HepG2 (cell line): ENCODE data around the gene CDC42EP4. TPM values are rescaled to one million over a fixed set of nuclear protein-coding genes. Genes with fewer than 3 reads are reported as not detected.

Source experiments
- ATF7 ChIP-seq, 2 experiments: fragments of 450-650 bp in 1 of 2; sonication (generic) in 1 of 2; formaldehyde crosslinking in 1 of 2; IDR thresholded peaks; 2 replicates each; pipeline versions ENCODE4 v1.4.0 to v1.6.1; 2016 to 2020; ENCODE audit warnings: antibody characterized with exemption in 1 of 2, mild to moderate bottlenecking in 1 of 2, missing genetic modification reagents in 1 of 2
- GATAD2A ChIP-seq: IDR thresholded peaks from 2 replicates; pipeline ENCODE4 v1.6.1; 2016
- HIVEP1 ChIP-seq: sonication (generic); formaldehyde crosslinking; IDR thresholded peaks from 2 replicates; pipeline ENCODE4 v1.4.0; 2020; ENCODE audit warnings: mild to moderate bottlenecking, missing genetic modification reagents
- HNRNPK ChIP-seq: fragments of 200-400 bp; formaldehyde crosslinking; IDR thresholded peaks from 2 replicates; pipeline ENCODE4 v1.6.1; 2018; ENCODE audit warnings: low read length, low read depth, moderate library complexity, mild to moderate bottlenecking; ENCODE audit not compliant: poor library complexity, severe bottlenecking
- HNRNPL ChIP-seq: fragments of 200-400 bp; formaldehyde crosslinking; IDR thresholded peaks from 2 replicates; pipeline ENCODE4 v1.6.1; 2017; ENCODE audit warnings: mild to moderate bottlenecking, low read depth, low read length
- KMT2A ChIP-seq: sonication (generic); formaldehyde crosslinking; IDR thresholded peaks from 2 replicates; pipeline ENCODE4 v1.4.0; 2020; ENCODE audit warnings: missing genetic modification reagents
- MBNL3 ChIP-seq: fragments of 250-450 bp; sonication (Bioruptor Pico); conservative IDR thresholded peaks from 2 replicates; pipeline ENCODE4 v1.8.0; 2022; ENCODE audit warnings: mild to moderate bottlenecking, inconsistent platforms
- NFKBIZ ChIP-seq: IDR thresholded peaks from 2 replicates; pipeline ENCODE4 v1.6.1; 2018; ENCODE audit warnings: missing genetic modification reagents, missing compliant biosample characterization
- NR2F2 ChIP-seq: IDR thresholded peaks from 2 replicates; pipeline ENCODE4 v1.6.1; 2012; ENCODE audit warnings: low read depth, inconsistent platforms, borderline replicate concordance
- TCF7L2 ChIP-seq: IDR thresholded peaks from 2 replicates; pipeline ENCODE4 v1.6.1; 2011; ENCODE audit warnings: mild to moderate bottlenecking, low read depth, low read length, moderate library complexity
- ZBTB1 ChIP-seq: sonication (generic); formaldehyde crosslinking; IDR thresholded peaks from 2 replicates; pipeline ENCODE4 v1.4.0; 2020; ENCODE audit warnings: missing genetic modification reagents, borderline replicate concordance
- ZBTB44 ChIP-seq: sonication (generic); formaldehyde crosslinking; IDR thresholded peaks from 2 replicates; pipeline ENCODE4 v1.4.0; 2020; ENCODE audit warnings: missing genetic modification reagents
- ZKSCAN1 ChIP-seq: fragments of 150-350 bp; IDR thresholded peaks from 2 replicates; pipeline ENCODE4 v1.6.1; 2014; ENCODE audit warnings: low read length
- ZNF264 ChIP-seq: sonication (generic); formaldehyde crosslinking; IDR thresholded peaks from 2 replicates; pipeline ENCODE4 v1.4.0; 2020; ENCODE audit warnings: missing genetic modification reagents
- ZNF431 ChIP-seq: sonication (generic); formaldehyde crosslinking; IDR thresholded peaks from 2 replicates; pipeline ENCODE4 v1.9.0; 2022; ENCODE audit warnings: missing genetic modification reagents, low read depth, mild to moderate bottlenecking, borderline replicate concordance
- ZNF510 ChIP-seq: sonication (generic); formaldehyde crosslinking; IDR thresholded peaks from 2 replicates; pipeline ENCODE4 v1.4.0; 2020; ENCODE audit warnings: low read depth, mild to moderate bottlenecking, missing genetic modification reagents
- ZNF574 ChIP-seq: sonication (generic); formaldehyde crosslinking; IDR thresholded peaks from 2 replicates; pipeline ENCODE4 v1.4.0; 2020; ENCODE audit warnings: missing genetic modification reagents
- ZNF703 ChIP-seq: sonication (generic); formaldehyde crosslinking; IDR thresholded peaks from 2 replicates; pipeline ENCODE4 v1.5.1; 2020; ENCODE audit warnings: missing genetic modification reagents, mild to moderate bottlenecking, moderate library complexity, borderline replicate concordance
- ZNF790 ChIP-seq: sonication (generic); formaldehyde crosslinking; IDR thresholded peaks from 2 replicates; pipeline ENCODE4 v1.8.0; 2022; ENCODE audit warnings: missing genetic modification reagents, mild to moderate bottlenecking, borderline replicate concordance
- polyA plus RNA-seq, 8 experiments: library from polyadenylated mRNA; depleted of rRNA in 3 of 8; stranded (reverse) in 7 of 8; unstranded in 1 of 8; fragments of >200 nt; fragmentation: Illumina TruSeq in 4 of 8; extraction: Trizol in 4 of 8; gene quantifications; 2 replicates each; pipeline versions ENCODE4 v1.2.1 to v1.2.3, GENCODE V29; 2011 to 2016; ENCODE audit warnings: low read depth in 4 of 8, missing spikeins in 1 of 8, mixed read lengths in 1 of 8; ENCODE audit not compliant: insufficient read depth in 1 of 8
- total RNA-seq, 5 experiments: library from RNA; depleted of rRNA; stranded (reverse); fragments of >200 nt; fragmentation: Illumina TruSeq; extraction: Trizol; gene quantifications; 2 replicates each; pipeline ENCODE4 v1.2.3, GENCODE V29; 2016; ENCODE audit warnings: low read depth in 1 of 5
- TF ChIP-seq, protein P1 (sequence below): sonication (generic); formaldehyde crosslinking; IDR thresholded peaks from 2 replicates; pipeline ENCODE4 v1.4.0; 2020; ENCODE audit warnings: mild to moderate bottlenecking, missing genetic modification reagents
- TF ChIP-seq, protein P2 (sequence below): sonication (generic); formaldehyde crosslinking; IDR thresholded peaks from 2 replicates; pipeline ENCODE4 v1.5.0; 2020; ENCODE audit warnings: missing genetic modification reagents
- TF ChIP-seq, protein P3 (sequence below): sonication (generic); formaldehyde crosslinking; IDR thresholded peaks from 2 replicates; pipeline ENCODE4 v1.8.1; 2023; ENCODE audit warnings: mild to moderate bottlenecking, inconsistent platforms, moderate library complexity, missing genetic modification reagents, borderline replicate concordance

CDC42EP4 gene
- total and polyA plus RNA-seq, 2 of the 13 experiments (the other 11 are each of a cell fraction or from before 2014, with no cell fraction given): 19.0 to 54.0 TPM

GRCh38 chr17:73288534-73289302, 23.1 kb downstream of the CDC42EP4 start (continued):
- TF ChIP-seq HIVEP1 (CRISPR knock-in tag) (peak; percentile 98), ZNF264 (CRISPR knock-in tag) (peak; percentile 96), GATAD2A (CRISPR knock-in tag) (peak; percentile 99), MBNL3 (CRISPR knock-in tag) (no peak), KMT2A (CRISPR knock-in tag) (no peak; the same call in 1 of the 2 replicates), HNRNPK (no peak), HNRNPL (peak; percentile 99), TCF7L2 (no peak), ZKSCAN1 (no peak), NR2F2 (peak; percentile 99), ZNF703 (peak; percentile 60; the same call in 1 of the 2 replicates), ZNF790 (CRISPR knock-in tag) (no peak), ATF7 (IDR thresholded peaks at IDR 0.05) (no peak), ATF7 (CRISPR knock-in tag; IDR thresholded peaks at IDR 0.05) (peak; percentile 27; the same call in 1 of the 2 replicates), NFKBIZ (CRISPR knock-in tag) (peak; percentile 57), ZBTB44 (CRISPR knock-in tag) (no peak), ZNF431 (no peak), ZBTB1 (CRISPR knock-in tag) (no peak), ZNF510 (CRISPR knock-in tag) (no peak), ZNF574 (peak; percentile 61)
- TF ChIP-seq, protein P1, sequence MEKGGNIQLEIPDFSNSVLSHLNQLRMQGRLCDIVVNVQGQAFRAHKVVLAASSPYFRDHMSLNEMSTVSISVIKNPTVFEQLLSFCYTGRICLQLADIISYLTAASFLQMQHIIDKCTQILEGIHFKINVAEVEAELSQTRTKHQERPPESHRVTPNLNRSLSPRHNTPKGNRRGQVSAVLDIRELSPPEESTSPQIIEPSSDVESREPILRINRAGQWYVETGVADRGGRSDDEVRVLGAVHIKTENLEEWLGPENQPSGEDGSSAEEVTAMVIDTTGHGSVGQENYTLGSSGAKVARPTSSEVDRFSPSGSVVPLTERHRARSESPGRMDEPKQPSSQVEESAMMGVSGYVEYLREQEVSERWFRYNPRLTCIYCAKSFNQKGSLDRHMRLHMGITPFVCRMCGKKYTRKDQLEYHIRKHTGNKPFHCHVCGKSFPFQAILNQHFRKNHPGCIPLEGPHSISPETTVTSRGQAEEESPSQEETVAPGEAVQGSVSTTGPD (CRISPR knock-in tag): 0 out of 2 replicates have a peak, but pooled peaks have one; percentile 7
- TF ChIP-seq, protein P2, sequence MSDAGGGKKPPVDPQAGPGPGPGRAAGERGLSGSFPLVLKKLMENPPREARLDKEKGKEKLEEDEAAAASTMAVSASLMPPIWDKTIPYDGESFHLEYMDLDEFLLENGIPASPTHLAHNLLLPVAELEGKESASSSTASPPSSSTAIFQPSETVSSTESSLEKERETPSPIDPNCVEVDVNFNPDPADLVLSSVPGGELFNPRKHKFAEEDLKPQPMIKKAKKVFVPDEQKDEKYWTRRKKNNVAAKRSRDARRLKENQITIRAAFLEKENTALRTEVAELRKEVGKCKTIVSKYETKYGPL (CRISPR knock-in tag): no peak
- TF ChIP-seq, protein P3, sequence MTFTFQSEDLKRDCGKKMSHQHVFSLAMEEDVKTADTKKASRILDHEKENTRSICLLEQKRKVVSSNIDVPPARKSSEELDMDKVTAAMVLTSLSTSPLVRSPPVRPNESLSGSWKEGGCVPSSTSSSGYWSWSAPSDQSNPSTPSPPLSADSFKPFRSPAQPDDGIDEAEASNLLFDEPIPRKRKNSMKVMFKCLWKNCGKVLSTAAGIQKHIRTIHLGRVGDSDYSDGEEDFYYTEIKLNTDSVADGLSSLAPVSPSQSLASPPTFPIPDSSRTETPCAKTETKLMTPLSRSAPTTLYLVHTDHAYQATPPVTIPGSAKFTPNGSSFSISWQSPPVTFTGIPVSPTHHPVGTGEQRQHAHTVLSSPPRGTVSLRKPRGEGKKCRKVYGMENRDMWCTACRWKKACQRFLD (CRISPR knock-in tag): peak; percentile 46; the same call in 1 of the 2 replicates
